ENCODE data around the gene FHOD3. TPM values are rescaled to one million over a fixed set of nuclear protein-coding genes. Genes with fewer than 3 reads are reported as not detected.

Gene FHOD3
- total RNA-seq, 2 donors from 2014 or later: not detected

DNA sequence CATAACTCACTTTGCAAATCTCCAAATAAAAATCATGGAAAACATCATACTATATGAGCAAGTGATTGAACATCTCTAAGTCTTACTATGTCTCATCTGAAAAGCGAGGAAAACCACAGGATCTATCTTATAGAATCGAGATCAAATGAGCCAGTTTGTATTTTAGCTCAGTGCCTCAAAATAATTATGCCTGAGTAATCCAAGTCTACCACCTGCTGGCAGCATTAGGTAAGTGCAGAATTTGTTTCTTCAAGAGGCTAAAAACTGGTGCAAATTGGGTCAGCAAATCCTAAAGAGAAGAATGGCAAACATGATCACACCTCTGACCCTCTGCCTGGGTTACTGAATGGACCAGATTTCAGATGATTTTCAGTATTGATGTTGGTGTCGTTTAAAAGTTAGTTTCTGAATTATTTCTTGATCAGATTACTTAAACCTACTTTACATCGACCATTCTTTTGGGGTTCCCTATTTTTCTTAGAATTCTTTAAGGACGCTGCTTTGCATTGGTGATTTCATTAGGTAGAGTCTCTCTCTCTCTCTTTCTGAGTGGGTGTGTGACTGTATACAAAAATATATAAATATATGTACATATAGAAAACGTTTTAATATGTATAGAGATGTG, 12.7 kb upstream of the FHOD3 start:
- DNase-seq (ENCODE audit: low spot score in 2 of 2): peak in 1 of 2 donors; percentile 34
- peak; percentile 9 to 52 for ATAC-seq
- no peak overlapping the region for H3K27ac Mint-ChIP-seq
- H3K9me3 Mint-ChIP-seq: no peaks in the 10 kb centered on the region
- H3K36me3 Mint-ChIP-seq: no peaks in the 10 kb centered on the region

DNA sequence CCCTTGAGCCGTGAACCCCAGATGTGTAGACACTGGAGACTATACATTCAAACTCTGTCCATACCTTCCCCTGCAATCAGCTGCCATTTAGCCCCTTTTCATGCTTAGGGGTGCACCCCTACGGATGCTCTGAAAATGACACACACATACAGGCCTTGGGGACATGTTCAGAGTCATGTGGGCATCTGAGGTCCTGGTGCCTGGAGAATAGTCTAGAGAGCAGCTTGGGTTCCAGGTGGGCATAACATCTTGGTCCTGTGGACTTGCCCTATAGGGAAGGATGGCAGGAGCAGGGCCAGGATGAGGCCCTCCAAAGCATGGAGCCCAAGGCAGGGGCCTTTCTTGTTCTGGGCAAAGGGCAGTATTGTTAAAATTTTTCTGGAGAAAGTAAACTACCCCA, 9.9 kb upstream of the FHOD3 start:
- ATAC-seq (no peak), DNase-seq (ENCODE audit: low spot score in 2 of 2) (no peak)
- Mint-ChIP-seq H3K9me3 (no peaks in the 10 kb centered on the region), H3K36me3 (no peaks in the 10 kb centered on the region), H3K27ac (no peak overlapping the region)

DNA sequence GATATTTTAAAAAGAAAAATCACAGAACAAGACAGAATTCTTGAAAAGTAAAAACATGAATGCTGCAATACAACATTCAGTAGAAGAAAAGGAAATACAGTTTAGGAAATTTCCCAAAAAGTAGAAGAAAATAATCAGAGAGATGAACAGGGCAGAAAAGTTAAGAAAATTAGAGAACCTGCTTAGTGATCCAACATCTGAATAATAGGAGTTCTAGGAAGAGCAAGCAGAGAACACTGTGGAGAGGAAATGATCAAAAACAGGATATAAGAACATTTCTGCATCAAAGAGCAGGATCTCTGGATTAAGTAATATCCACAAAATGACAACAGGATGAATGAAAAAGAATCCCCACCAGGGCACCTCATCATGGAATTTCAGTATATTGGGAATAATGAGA, 8.8 kb upstream of the FHOD3 start:
- Mint-ChIP-seq H3K36me3 (no peaks in the 10 kb centered on the region), H3K27ac (no peak overlapping the region), H3K9me3 (no peaks in the 10 kb centered on the region)
- ATAC-seq (no peak), DNase-seq (ENCODE audit: low spot score in 2 of 2) (no peak)

- no peaks in the 10 kb centered on the region for H3K36me3 Mint-ChIP-seq
- no peaks in the 10 kb centered on the region for H3K9me3 Mint-ChIP-seq
- H3K27ac Mint-ChIP-seq: no peak overlapping the region
- no peak for ATAC-seq
- no peak for DNase-seq (ENCODE audit: low spot score in 2 of 2)
These were observed 3.5 kb upstream of the FHOD3 start for GRCh38 chr18:36294031-36294430.

GRCh38 chr18:36295214-36295613, 2.3 kb upstream of the FHOD3 start:
- Mint-ChIP-seq H3K27ac (no peak overlapping the region), H3K36me3 (no peaks in the 10 kb centered on the region), H3K9me3 (no peaks in the 10 kb centered on the region)
- DNase-seq (ENCODE audit: low spot score in 2 of 2) (no peak), ATAC-seq (no peak)

DNA sequence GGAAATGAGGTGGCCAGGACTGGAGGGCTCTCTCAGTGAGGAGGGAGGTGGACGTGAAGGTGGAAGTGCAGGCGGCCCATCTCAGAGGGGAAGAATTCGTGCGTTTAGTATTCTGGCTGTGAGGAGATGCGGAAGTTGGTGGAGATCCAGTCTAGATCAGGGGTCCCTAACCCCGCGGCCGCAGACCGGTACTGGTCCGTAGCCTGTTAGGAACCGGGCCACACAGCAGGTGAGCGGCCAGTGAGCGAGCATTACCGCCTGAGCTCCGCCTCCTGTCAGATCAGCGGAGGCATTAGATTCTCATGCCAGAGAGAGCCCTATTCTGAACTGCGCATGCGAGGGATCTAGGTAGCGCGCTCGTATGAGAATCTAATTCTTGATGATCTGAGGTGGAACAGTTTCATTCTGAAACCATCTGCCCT, 1.6 kb upstream of the FHOD3 start:
- ATAC-seq (no peak), DNase-seq (ENCODE audit: low spot score in 2 of 2) (no peak)
- no peak overlapping the region for H3K27ac Mint-ChIP-seq
- H3K36me3 Mint-ChIP-seq: no peaks in the 10 kb centered on the region
- H3K9me3 Mint-ChIP-seq: no peaks in the 10 kb centered on the region

DNA sequence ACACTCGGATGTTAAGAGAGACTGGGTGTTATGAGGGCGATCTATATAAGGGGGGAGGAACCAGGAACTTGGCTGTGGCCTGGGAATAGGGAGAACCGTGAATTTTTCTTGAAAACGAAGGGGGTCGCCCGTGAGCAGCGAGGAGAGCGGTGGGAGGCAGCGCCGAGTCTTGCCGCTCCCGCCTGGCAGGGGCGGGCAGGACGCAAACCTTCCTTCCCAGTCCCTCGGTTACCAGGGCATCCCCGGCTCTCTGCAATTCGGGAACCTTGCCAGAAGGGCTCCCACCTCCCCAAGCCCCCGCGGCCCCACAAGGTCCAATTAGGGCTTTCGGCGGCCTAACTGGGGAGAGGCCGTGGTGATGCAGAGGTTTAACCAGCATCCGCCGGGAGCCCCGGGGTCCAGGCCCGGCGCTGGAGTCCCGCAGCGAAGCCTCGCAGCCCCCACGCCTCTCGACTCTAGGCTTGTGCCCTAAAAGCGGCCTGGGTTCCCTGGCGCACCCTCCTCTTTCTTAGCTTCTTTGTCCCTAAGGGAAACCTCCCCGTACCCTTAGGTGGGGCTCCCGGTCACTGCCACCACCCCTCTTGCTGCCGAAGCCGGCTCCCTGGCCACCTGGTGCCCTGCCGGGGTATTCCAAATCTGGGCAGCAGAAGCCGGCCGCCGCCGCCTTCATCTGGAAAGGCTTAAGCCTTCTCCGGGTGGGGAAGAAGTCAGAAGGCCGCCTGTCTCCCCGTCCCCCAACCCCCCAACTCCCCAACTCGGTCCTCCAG, 680 bp upstream of the FHOD3 start:
- DNase-seq (ENCODE audit: low spot score in 2 of 2) (no peak), ATAC-seq (peak; percentile 7 to 29)

GRCh38 chr18:36298126-36298741, 721 bp downstream of the FHOD3 start:
- Mint-ChIP-seq H3K27ac (no peak overlapping the region), H3K36me3 (no peaks in the 10 kb centered on the region), H3K9me3 (no peaks in the 10 kb centered on the region)
- DNase-seq (ENCODE audit: low spot score in 2 of 2) (no peak), ATAC-seq (peak in 1 of 2 donors; percentile 19)

More for the DNA sequence above, 680 bp upstream of the FHOD3 start:
- Mint-ChIP-seq H3K36me3 (no peaks in the 10 kb centered on the region), H3K9me3 (no peaks in the 10 kb centered on the region), H3K27ac (no peak overlapping the region)

GRCh38 chr18:36299015-36299414, 1.5 kb downstream of the FHOD3 start:
- no peak overlapping the region for H3K27ac Mint-ChIP-seq
- no peak for ATAC-seq

DNA sequence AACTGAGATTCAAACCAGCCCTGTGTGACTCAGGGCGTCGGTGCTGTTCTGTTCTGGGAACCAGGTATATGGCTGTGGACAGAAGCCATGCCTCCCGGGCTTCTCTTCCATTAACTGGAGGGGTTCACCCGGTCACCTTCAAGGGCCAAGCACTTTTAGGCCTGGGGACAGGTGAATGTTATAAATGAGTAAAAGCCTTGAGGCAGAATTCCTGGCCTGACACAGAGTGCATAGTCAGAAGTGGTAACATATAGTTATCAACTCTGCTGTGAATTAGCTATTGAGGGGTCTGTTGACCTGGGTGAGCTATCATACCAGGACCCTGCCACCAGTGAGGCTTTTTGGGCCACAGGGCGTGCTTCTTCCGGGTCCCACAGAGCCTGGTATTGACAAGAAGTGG, 2.7 kb downstream of the FHOD3 start:
- H3K36me3 Mint-ChIP-seq: no peaks in the 10 kb centered on the region
- no peaks in the 10 kb centered on the region for H3K9me3 Mint-ChIP-seq
- ATAC-seq (no peak), DNase-seq (ENCODE audit: low spot score in 2 of 2) (no peak)
- H3K27ac Mint-ChIP-seq: no peak overlapping the region

More at GRCh38 chr18:36299015-36299414, 1.5 kb downstream of the FHOD3 start:
- Mint-ChIP-seq H3K36me3 (no peaks in the 10 kb centered on the region), H3K9me3 (no peaks in the 10 kb centered on the region)
- DNase-seq (ENCODE audit: low spot score in 2 of 2): no peak

- Mint-ChIP-seq H3K9me3 (no peaks in the 10 kb centered on the region), H3K27ac (no peak overlapping the region), H3K36me3 (no peaks in the 10 kb centered on the region)
- DNase-seq (ENCODE audit: low spot score in 2 of 2) (no peak), ATAC-seq (no peak)
These were observed 4.4 kb downstream of the FHOD3 start for GRCh38 chr18:36301884-36302283.

DNA sequence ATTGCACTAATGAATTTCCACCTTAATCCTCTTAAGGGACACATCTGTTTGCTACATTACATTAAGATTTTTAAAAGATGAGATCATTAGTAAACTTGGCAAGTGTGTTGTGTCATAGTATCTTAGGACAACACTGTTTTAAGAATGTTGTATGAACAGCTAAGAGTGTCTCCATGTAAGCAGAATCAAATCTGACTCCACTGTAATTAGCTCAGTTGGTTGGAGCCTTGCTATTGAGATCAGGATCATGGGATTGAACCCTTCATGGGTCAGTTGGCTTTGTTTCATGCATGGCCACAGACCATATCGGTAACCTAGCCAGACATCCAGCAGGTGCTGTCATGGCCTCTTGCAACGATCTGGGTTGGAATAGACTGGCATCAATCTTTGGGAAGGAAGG, 5.2 kb downstream of the FHOD3 start:
- H3K36me3 Mint-ChIP-seq: no peaks in the 10 kb centered on the region

DNA sequence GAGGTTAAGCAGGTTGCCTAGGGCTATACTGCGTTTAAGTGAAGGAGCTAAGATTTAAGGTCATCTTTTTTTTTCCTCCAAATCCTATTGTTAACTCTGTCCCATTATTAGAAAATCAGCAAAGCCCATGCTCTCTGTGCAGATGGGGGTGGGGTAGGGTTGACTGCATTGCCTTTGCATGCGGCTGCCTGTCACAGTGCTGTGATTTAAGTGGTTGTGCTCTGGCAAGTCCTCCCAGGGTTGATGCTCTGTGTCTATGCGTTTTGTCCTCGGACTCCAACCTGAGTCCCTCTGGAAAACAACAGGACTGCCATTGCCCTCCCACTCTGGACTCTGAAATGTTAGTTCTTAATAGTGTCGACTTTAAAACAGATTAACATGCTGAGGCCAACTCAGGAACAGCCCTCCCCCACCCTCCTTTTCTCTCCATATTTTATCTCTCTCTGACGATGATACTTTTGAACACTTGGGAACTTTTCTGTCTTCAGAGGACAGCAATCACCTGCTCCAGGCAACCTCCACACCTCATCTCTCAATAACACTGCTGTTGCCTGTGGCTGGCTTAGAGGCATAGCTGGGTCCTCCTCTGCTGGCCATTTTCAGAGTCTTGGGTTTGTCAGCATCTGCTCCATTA, 5.8 kb downstream of the FHOD3 start:
- no peaks in the 10 kb centered on the region for H3K9me3 Mint-ChIP-seq
- DNase-seq (ENCODE audit: low spot score in 2 of 2) (no peak), ATAC-seq (no peak)
- no peaks in the 10 kb centered on the region for H3K36me3 Mint-ChIP-seq
- H3K27ac Mint-ChIP-seq: no peak overlapping the region

More for the DNA sequence above, 5.2 kb downstream of the FHOD3 start:
- ATAC-seq (no peak), DNase-seq (ENCODE audit: low spot score in 2 of 2) (no peak)
- no peaks in the 10 kb centered on the region for H3K9me3 Mint-ChIP-seq
- H3K27ac Mint-ChIP-seq: no peak overlapping the region

DNA sequence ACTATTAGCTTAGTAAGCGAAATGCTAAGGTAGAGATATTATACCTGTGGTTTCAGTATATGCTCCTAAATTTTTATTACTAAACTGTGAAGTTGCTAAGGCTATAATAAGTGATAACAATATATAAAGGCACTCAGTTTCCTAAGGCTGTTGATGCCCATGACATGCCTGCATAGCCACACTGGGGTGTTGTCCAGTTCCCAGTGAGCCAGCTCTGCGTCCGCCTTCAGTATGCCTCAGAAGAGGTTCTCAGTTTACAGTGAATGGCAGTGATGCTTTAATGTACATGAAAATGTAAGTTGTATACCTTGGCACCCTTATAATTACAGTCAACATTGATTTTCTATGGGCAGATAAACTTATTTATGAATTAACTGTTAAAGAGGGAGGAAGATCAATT, 7.2 kb downstream of the FHOD3 start:
- no peaks in the 10 kb centered on the region for H3K9me3 Mint-ChIP-seq
- ATAC-seq (no peak), DNase-seq (ENCODE audit: low spot score in 2 of 2) (no peak)
- no peaks in the 10 kb centered on the region for H3K36me3 Mint-ChIP-seq
- no peak overlapping the region for H3K27ac Mint-ChIP-seq

DNA sequence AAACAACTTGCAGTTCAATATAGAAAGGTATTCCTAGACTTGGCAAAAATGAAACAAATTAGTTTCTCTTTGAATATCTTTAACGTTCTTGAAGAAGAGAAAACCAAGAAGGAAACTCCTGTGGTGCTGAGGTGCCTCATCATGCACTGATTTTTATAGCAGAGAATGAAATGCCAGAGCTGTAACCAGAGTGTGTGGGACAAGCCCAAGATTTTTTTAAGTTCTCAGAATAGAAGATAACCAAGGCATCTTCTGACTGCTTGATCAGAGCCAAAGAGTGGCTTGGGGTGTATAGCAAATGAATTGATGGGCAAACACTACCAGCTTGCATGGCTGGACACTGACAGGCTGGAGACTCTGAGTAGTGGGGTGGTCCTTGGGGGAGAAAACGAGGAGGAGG, 7.9 kb downstream of the FHOD3 start:
- ATAC-seq (no peak), DNase-seq (ENCODE audit: low spot score in 2 of 2) (no peak)
- Mint-ChIP-seq H3K36me3 (no peaks in the 10 kb centered on the region), H3K27ac (no peak overlapping the region), H3K9me3 (no peaks in the 10 kb centered on the region)

DNA sequence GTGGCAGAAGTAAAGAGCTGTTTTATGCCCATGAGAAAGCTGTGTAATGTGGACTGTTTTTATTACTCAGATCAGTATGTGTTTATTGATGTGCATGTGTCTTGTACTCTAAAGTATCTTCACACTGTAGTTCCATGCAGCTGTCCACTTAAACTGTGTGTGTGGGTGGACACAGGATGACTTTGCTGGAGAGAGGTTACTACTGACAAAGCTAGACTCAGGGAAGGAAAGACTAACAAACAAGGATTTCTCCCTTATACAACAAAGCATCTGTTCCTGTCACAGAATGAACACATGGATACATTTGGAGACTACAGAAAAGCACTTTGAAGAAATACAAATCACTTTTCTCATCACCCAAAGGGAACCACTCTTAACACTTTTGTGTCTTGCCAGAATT, 10.0 kb downstream of the FHOD3 start:
- no peak overlapping the region for H3K27ac Mint-ChIP-seq
- DNase-seq (ENCODE audit: low spot score in 2 of 2) (no peak), ATAC-seq (no peak)
- no peaks in the 10 kb centered on the region for H3K9me3 Mint-ChIP-seq
- H3K36me3 Mint-ChIP-seq: no peaks in the 10 kb centered on the region

- H3K27ac Mint-ChIP-seq: no peak overlapping the region
- no peaks in the 10 kb centered on the region for H3K9me3 Mint-ChIP-seq
- no peak for DNase-seq (ENCODE audit: low spot score in 2 of 2)
- ATAC-seq: no peak
- H3K36me3 Mint-ChIP-seq: no peaks in the 10 kb centered on the region
These were observed 11.4 kb downstream of the FHOD3 start for GRCh38 chr18:36308711-36309435.
